ENCODE results near the gene RFX6. TPM values are rescaled to one million over a fixed set of nuclear protein-coding genes. Genes with fewer than 3 reads are reported as not detected.
"Not testable (repeated sequence)": the region's sequence is repeated elsewhere in the genome, so short reads cannot be mapped to it uniquely, and the experiment has no call there.

Gene RFX6
- total RNA-seq (not detected), polyA plus RNA-seq (not detected)
- long read RNA-seq, donor 1: 0 reads
- long read RNA-seq, donor 2: 0 reads
- long read RNA-seq, donor 3: 0 reads

GRCh38 chr6:116876635-116877611 is at the start of gene RFX6:
RFX6 (plus strand) TSS chr6:116877242; CDS start chr6:116877276, 34 bp downstream.
- peak within 1 kb of the TSS; percentile 17 for H3K4me3 ChIP-seq

GRCh38 chr6:116827561-116828240 is 49.3 kb upstream of the RFX6 start:
- Histone ChIP-seq H3K27me3 (no peaks in the 10 kb centered on the region), H3K9me3 (no peaks in the 10 kb centered on the region)
- WGBS, 3 donors: 51 to 54% (median 52%) methylated on average over 2 of the region's 2 CpGs

More at GRCh38 chr6:116876635-116877611, at the start of gene RFX6:
- no peaks in the 10 kb centered on the region for H3K27me3 ChIP-seq
- TF ChIP-seq CTCF (IDR thresholded peaks at IDR 0.05): no peak
- no peak for TF ChIP-seq EP300 (IDR thresholded peaks at IDR 0.05)
- no peak for TF ChIP-seq POLR2A (IDR thresholded peaks at IDR 0.05)
- WGBS, 3 donors: 1 to 2% (median 2%) methylated on average over 65 to 73 of the region's 73 CpGs
- intact Hi-C loops (cut with DNase I): no loop called here
- no peak for DNase-seq
- H3K36me3 ChIP-seq: no peaks in the 10 kb centered on the region
- no peak within 1 kb of the TSS for H3K27ac ChIP-seq
- no peaks in the 10 kb centered on the region for H3K9me3 ChIP-seq
- H3K4me1 ChIP-seq (ENCODE audit: insufficient read depth): peaks cover 7% of the 10 kb centered on the region

GRCh38 chr6:116828983-116829382 is 48.1 kb upstream of the RFX6 start, which contains the start of gene GPRC6A:
GPRC6A (minus strand) TSS chr6:116829083; CDS start chr6:116829013, 70 bp downstream.
- TF ChIP-seq CTCF (IDR thresholded peaks at IDR 0.05): no peak
- TF ChIP-seq EP300 (IDR thresholded peaks at IDR 0.05): no peak
- TF ChIP-seq POLR2A (IDR thresholded peaks at IDR 0.05): no peak
- Histone ChIP-seq H3K27me3 (no peaks in the 10 kb centered on the region), H3K27ac (no peak within 1 kb of the TSS), H3K9me3 (no peaks in the 10 kb centered on the region), H3K4me1 (ENCODE audit: insufficient read depth) (no peaks in the 10 kb centered on the region), H3K36me3 (no peaks in the 10 kb centered on the region), H3K4me3 (no peak within 1 kb of the TSS)
- intact Hi-C loops (cut with DNase I): no loop called here
- 64 to 71% (median 71%) methylated on average over 2 of the region's 2 CpGs for WGBS, 3 donors
- DNase-seq: no peak

More at GRCh38 chr6:116827561-116828240, 49.3 kb upstream of the RFX6 start:
- DNase-seq: no peak
- Histone ChIP-seq H3K4me1 (ENCODE audit: insufficient read depth) (no peaks in the 10 kb centered on the region), H3K27ac (no peak overlapping the region), H3K4me3 (no peak overlapping the region), H3K36me3 (no peaks in the 10 kb centered on the region)
- TF ChIP-seq EP300 (IDR thresholded peaks at IDR 0.05) (no peak), POLR2A (IDR thresholded peaks at IDR 0.05) (no peak), CTCF (IDR thresholded peaks at IDR 0.05) (no peak)
- intact Hi-C loops (cut with DNase I): no loop called here

- DNase-seq: not testable (repeated sequence)
These were observed 42.5 kb upstream of the RFX6 start for GRCh38 chr6:116834526-116834925.

More at GRCh38 chr6:116834526-116834925, 42.5 kb upstream of the RFX6 start:
- H3K27me3 ChIP-seq; H3K4me3 ChIP-seq; H3K27ac ChIP-seq; intact Hi-C loops (cut with DNase I); H3K4me1 ChIP-seq (ENCODE audit: insufficient read depth); H3K9me3 ChIP-seq; H3K36me3 ChIP-seq: not testable (repeated sequence)
- 82 to 97% (median 91%) methylated on average over 2 of the region's 2 CpGs for WGBS, 3 donors
